ENCODE data around the gene CNOT10. TPM values are rescaled to one million over a fixed set of nuclear protein-coding genes. Genes with fewer than 3 reads are reported as not detected.
"Not testable (repeated sequence)": the region's sequence is repeated elsewhere in the genome, so short reads cannot be mapped to it uniquely, and the experiment has no call there.

The CNOT10 gene
- total and polyA plus RNA-seq, 2 donors (not counting 1 experiment from before 2014, with no cell fraction given) = 22.6 to 69.0 TPM

GRCh38 chr3:32667072-32667582 is 17.9 kb upstream of the CNOT10 start:
- no peaks in the 10 kb centered on the region for H3K36me3 ChIP-seq (replicated peaks in 1 of 2; ENCODE audit: control extremely low read depth in 1 of 2, control insufficient read depth in 1 of 2, extremely low read depth in 1 of 2, insufficient read depth in 2 of 2, low read length in 1 of 2)
- peaks cover 7% of the 10 kb centered on the region for H3K27me3 Mint-ChIP-seq
- H3K27me3 ChIP-seq (replicated peaks in 1 of 4; ENCODE audit: control extremely low read depth in 1 of 4, control insufficient read depth in 3 of 4, insufficient read depth in 4 of 4, low read length in 3 of 4) = no peaks in the 10 kb centered on the region
- H3K4me3 Mint-ChIP-seq = no peak overlapping the region
- H3K4me1 Mint-ChIP-seq = no peaks in the 10 kb centered on the region
- WGBS (ENCODE audit: insufficient coverage) = 100% methylated on average over 1 of the region's 3 CpGs
- no peaks in the 10 kb centered on the region for H3K4me1 ChIP-seq (ENCODE audit: control insufficient read depth in 2 of 2, insufficient read depth in 2 of 2, low read length in 2 of 2)
- H3K4me3 ChIP-seq (ENCODE audit: control extremely low read depth in 1 of 5, extremely low read depth in 1 of 5, insufficient read depth in 1 of 5, low read depth in 2 of 5, low read length in 4 of 5) = no peak overlapping the region
- ChIA-PET CTCF (interaction anchor here (0.7 to 5.3 kb wide), 4 partner anchors 16 to 156 kb away, joined by 3 to 29 read pairs (median 4); no protein-coding TSS in a partner anchor), POLR2A (no interaction called here)
- DNase-seq = no peak
- intact Hi-C loops (cut with micrococcal nuclease) = no loop called here
- H3K27ac ChIP-seq (ENCODE audit: low read length in 2 of 2) = no peak overlapping the region
- no peak overlapping the region for H3K4me2 ChIP-seq (replicated peaks; ENCODE audit: low read depth, low read length, poor library complexity, severe bottlenecking)
- no peak for ATAC-seq (ENCODE audit: low read depth)
- no peak overlapping the region for H2AFZ ChIP-seq (ENCODE audit: insufficient read depth, low read depth, low read length, poor library complexity, severe bottlenecking)
- no peaks in the 10 kb centered on the region for H3K9me3 Mint-ChIP-seq (ENCODE audit: insufficient read depth)
- no peak overlapping the region for H3K9ac ChIP-seq (ENCODE audit: low read length)
- TF ChIP-seq CTCF (IDR thresholded peaks at IDR 0.05) (no peak), EZH2 (IDR thresholded peaks at IDR 0.05; ENCODE audit: borderline replicate concordance, insufficient read depth, low read depth, low read length, poor library complexity, severe bottlenecking) (no peak)
- no peak overlapping the region for H3K27ac Mint-ChIP-seq
- no peaks in the 10 kb centered on the region for H4K20me1 ChIP-seq (ENCODE audit: control insufficient read depth, insufficient read depth, low read length, poor library complexity, severe bottlenecking)
- no peaks in the 10 kb centered on the region for H3K79me2 ChIP-seq (ENCODE audit: control insufficient read depth, insufficient read depth, low read length)
- H3K9me3 ChIP-seq (ENCODE audit: control extremely low read depth in 1 of 3, control insufficient read depth in 2 of 3, insufficient read depth in 1 of 3, low read length in 2 of 3) = no peaks in the 10 kb centered on the region

DNA sequence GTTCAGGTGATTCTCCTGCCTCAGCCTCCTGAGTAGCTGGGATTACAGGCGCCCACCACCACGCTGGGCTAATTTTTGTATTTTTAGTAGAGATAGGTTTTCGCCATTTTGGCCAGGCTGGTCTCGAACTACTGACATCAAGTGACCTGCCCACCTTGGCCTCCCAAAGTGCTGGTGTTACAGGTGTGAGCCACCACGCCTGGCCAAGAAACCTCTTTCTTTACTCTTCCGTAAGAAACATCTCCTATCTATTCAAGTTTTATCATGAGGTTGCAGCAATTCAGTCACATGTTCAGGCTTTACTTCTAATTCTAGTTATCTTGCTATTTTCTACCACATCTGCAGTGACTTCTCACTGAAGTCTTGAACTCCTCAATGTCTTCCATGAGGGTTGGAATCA is 15.8 kb upstream of the CNOT10 start:
- H3K9me3 ChIP-seq (ENCODE audit: control extremely low read depth in 1 of 3, control insufficient read depth in 2 of 3, insufficient read depth in 1 of 3, low read length in 2 of 3); H3K4me1 Mint-ChIP-seq; H3K4me2 ChIP-seq (replicated peaks; ENCODE audit: low read depth, low read length, poor library complexity, severe bottlenecking); H4K20me1 ChIP-seq (ENCODE audit: control insufficient read depth, insufficient read depth, low read length, poor library complexity, severe bottlenecking); H3K4me3 ChIP-seq (ENCODE audit: control extremely low read depth in 1 of 5, extremely low read depth in 1 of 5, insufficient read depth in 1 of 5, low read depth in 2 of 5, low read length in 4 of 5); H3K27me3 ChIP-seq (replicated peaks in 1 of 4; ENCODE audit: control extremely low read depth in 1 of 4, control insufficient read depth in 3 of 4, insufficient read depth in 4 of 4, low read length in 3 of 4); H2AFZ ChIP-seq (ENCODE audit: insufficient read depth, low read depth, low read length, poor library complexity, severe bottlenecking); H3K27ac Mint-ChIP-seq; H3K9me3 Mint-ChIP-seq (ENCODE audit: insufficient read depth); DNase-seq; H3K9ac ChIP-seq (ENCODE audit: low read length); H3K27me3 Mint-ChIP-seq; H3K27ac ChIP-seq (ENCODE audit: low read length in 2 of 2); H3K4me3 Mint-ChIP-seq; intact Hi-C loops (cut with micrococcal nuclease); H3K36me3 ChIP-seq (replicated peaks in 1 of 2; ENCODE audit: control extremely low read depth in 1 of 2, control insufficient read depth in 1 of 2, extremely low read depth in 1 of 2, insufficient read depth in 2 of 2, low read length in 1 of 2); ATAC-seq (ENCODE audit: low read depth); H3K79me2 ChIP-seq (ENCODE audit: control insufficient read depth, insufficient read depth, low read length); POLR2A ChIA-PET; H3K4me1 ChIP-seq (ENCODE audit: control insufficient read depth in 2 of 2, insufficient read depth in 2 of 2, low read length in 2 of 2): not testable (repeated sequence)
- 99% methylated on average over 4 of the region's 6 CpGs for WGBS (ENCODE audit: insufficient coverage)
- CTCF ChIA-PET = interaction anchor here (1.1 to 5.3 kb wide), 3 partner anchors 15 to 294 kb away, joined by 3 to 29 read pairs (median 3); no protein-coding TSS in a partner anchor

GRCh38 chr3:32673730-32674129 is 11.3 kb upstream of the CNOT10 start:
- H4K20me1 ChIP-seq (ENCODE audit: control insufficient read depth, insufficient read depth, low read length, poor library complexity, severe bottlenecking); H3K4me2 ChIP-seq (replicated peaks; ENCODE audit: low read depth, low read length, poor library complexity, severe bottlenecking); H3K27me3 Mint-ChIP-seq; H3K4me3 Mint-ChIP-seq; H3K27ac ChIP-seq (ENCODE audit: low read length in 2 of 2); POLR2A ChIA-PET; H3K9ac ChIP-seq (ENCODE audit: low read length); H3K27me3 ChIP-seq (replicated peaks in 1 of 4; ENCODE audit: control extremely low read depth in 1 of 4, control insufficient read depth in 3 of 4, insufficient read depth in 4 of 4, low read length in 3 of 4); H3K4me1 Mint-ChIP-seq; H3K79me2 ChIP-seq (ENCODE audit: control insufficient read depth, insufficient read depth, low read length); H3K4me3 ChIP-seq (ENCODE audit: control extremely low read depth in 1 of 5, extremely low read depth in 1 of 5, insufficient read depth in 1 of 5, low read depth in 2 of 5, low read length in 4 of 5); DNase-seq; H3K9me3 Mint-ChIP-seq (ENCODE audit: insufficient read depth); ATAC-seq (ENCODE audit: low read depth); intact Hi-C loops (cut with micrococcal nuclease); H3K27ac Mint-ChIP-seq; H3K36me3 ChIP-seq (replicated peaks in 1 of 2; ENCODE audit: control extremely low read depth in 1 of 2, control insufficient read depth in 1 of 2, extremely low read depth in 1 of 2, insufficient read depth in 2 of 2, low read length in 1 of 2); H3K4me1 ChIP-seq (ENCODE audit: control insufficient read depth in 2 of 2, insufficient read depth in 2 of 2, low read length in 2 of 2); H3K9me3 ChIP-seq (ENCODE audit: control extremely low read depth in 1 of 3, control insufficient read depth in 2 of 3, insufficient read depth in 1 of 3, low read length in 2 of 3); H2AFZ ChIP-seq (ENCODE audit: insufficient read depth, low read depth, low read length, poor library complexity, severe bottlenecking): not testable (repeated sequence)
- WGBS (ENCODE audit: insufficient coverage) = 100% methylated on average over 3 of the region's 3 CpGs
- CTCF ChIA-PET = interaction anchor here (0.9 to 1.6 kb wide), 2 partner anchors 151 to 167 kb away, joined by 3 read pairs; no protein-coding TSS in a partner anchor

Measured in B cell (primary cell).